OCI-LY7 (cell line): Measurements from ENCODE around the gene CA10.

Experiments
- EZH2phosphoT487 ChIP-seq: fragments of 200-600 bp; sonication (generic); IDR thresholded peaks from 2 replicates; pipeline ENCODE4 v1.6.1; 2018; ENCODE audit warnings: low read depth, borderline replicate concordance, mild to moderate bottlenecking, mixed run types, antibody characterized with exemption, low read length, moderate library complexity, mixed read lengths
- TF ChIP-seq, protein P1 (sequence below): fragments of 200-600 bp; sonication (generic); conservative IDR thresholded peaks from 2 replicates; pipeline ENCODE4 v1.5.1; 2014; ENCODE audit warnings: mild to moderate bottlenecking, antibody characterized with exemption, low read length, moderate library complexity, mixed read lengths

- TF ChIP-seq, protein P1, sequence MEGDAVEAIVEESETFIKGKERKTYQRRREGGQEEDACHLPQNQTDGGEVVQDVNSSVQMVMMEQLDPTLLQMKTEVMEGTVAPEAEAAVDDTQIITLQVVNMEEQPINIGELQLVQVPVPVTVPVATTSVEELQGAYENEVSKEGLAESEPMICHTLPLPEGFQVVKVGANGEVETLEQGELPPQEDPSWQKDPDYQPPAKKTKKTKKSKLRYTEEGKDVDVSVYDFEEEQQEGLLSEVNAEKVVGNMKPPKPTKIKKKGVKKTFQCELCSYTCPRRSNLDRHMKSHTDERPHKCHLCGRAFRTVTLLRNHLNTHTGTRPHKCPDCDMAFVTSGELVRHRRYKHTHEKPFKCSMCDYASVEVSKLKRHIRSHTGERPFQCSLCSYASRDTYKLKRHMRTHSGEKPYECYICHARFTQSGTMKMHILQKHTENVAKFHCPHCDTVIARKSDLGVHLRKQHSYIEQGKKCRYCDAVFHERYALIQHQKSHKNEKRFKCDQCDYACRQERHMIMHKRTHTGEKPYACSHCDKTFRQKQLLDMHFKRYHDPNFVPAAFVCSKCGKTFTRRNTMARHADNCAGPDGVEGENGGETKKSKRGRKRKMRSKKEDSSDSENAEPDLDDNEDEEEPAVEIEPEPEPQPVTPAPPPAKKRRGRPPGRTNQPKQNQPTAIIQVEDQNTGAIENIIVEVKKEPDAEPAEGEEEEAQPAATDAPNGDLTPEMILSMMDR = no peak
- TF ChIP-seq EZH2phosphoT487 = no peak
These were observed 351.1 kb downstream of the CA10 start for GRCh38 chr17:51807460-51807859.
